Vagina (tissue), 2 donors: ENCODE results near the gene ADGRA3. TPM values are rescaled to one million over a fixed set of nuclear protein-coding genes. Genes with fewer than 3 reads are reported as not detected.

Source experiments
- DNase-seq, 2 donors: peaks; one replicate each; pipeline ENCODE4 v3.0.0-alpha.2; 2017; ENCODE audit errors: extremely low spot score in 2 of 2
- H3K27ac ChIP-seq: fragments of 200-600 bp; sonication (generic); one replicate; pipeline ENCODE4 v1.5.1; 2019
- H3K27me3 ChIP-seq: fragments of 200-600 bp; sonication (generic); one replicate; pipeline ENCODE4 v1.5.1; 2019
- H3K36me3 ChIP-seq, 2 donors: fragments of 200-600 bp; sonication (generic); one replicate each; pipeline ENCODE4 v1.5.1; 2017 to 2019
- H3K4me1 ChIP-seq: fragments of 200-600 bp; sonication (generic); one replicate; pipeline ENCODE4 v1.5.1; 2019
- H3K4me3 ChIP-seq, 2 donors: fragments of 200-600 bp; sonication (generic); 1 replicate in 1 of 2; 2 replicates in 1 of 2; pipeline ENCODE4 v1.5.1; 2016 to 2019
- H3K9me3 ChIP-seq: fragments of 200-600 bp; sonication (generic); one replicate; pipeline ENCODE4 v1.5.1; 2019
- POLR2A ChIP-seq, 2 donors: fragments of 450-650 bp; IDR thresholded peaks; one replicate each; pipeline ENCODE4 v1.6.1; 2017; ENCODE audit warnings: antibody characterized with exemption in 2 of 2, mild to moderate bottlenecking in 2 of 2, moderate library complexity in 2 of 2
- POLR2AphosphoS5 ChIP-seq, 2 donors: sonication (generic); formaldehyde crosslinking; IDR thresholded peaks; one replicate each; pipeline ENCODE4 v1.9.0; 2017; ENCODE audit warnings: antibody characterized with exemption in 2 of 2, mild to moderate bottlenecking in 2 of 2, low read depth in 1 of 2; ENCODE audit not compliant: insufficient read depth in 1 of 2
- intact Hi-C: fragments of 100-400 bp; cut with DNase I; formaldehyde crosslinking; loops from one replicate; pipeline ENCODE4 v1.15.1; 2023
- total RNA-seq: library from RNA; depleted of rRNA; stranded (reverse); fragments of >200 nt; gene quantifications from one replicate; pipeline ENCODE4 v1.2.3, GENCODE V29; 2016
- TF ChIP-seq, protein P1 (sequence below), 3 experiments: fragments of 450-650 bp in 2 of 3; fragments of 200-600 bp in 1 of 3; sonication (generic) in 1 of 3; IDR thresholded peaks; one replicate each; pipeline ENCODE4 v1.5.1; 2017 to 2019; ENCODE audit warnings: antibody characterized with exemption in 3 of 3, mild to moderate bottlenecking in 2 of 3, moderate library complexity in 2 of 3

ADGRA3 gene
- total RNA-seq, 1 donor from 2014 or later, result 23.3 TPM

DNA sequence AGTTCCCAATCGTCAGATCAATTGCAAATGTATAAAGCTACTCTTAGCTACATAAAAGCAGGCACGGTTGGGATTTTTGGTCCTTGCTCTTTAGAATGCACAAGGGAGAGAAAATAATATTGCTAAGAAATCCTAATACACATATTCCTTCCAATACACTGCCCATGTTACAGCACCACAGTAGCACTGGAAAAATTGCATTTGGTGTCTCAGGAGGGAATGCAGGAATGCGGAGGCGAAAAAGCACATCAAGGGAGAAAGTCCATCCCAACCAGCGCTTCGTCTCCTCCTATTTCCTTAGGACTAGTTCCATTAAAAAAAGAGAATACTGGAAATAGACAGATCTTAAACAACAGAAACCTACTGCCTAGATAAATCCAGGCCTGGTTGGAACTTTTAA is 23.9 kb downstream of the ADGRA3 start:
- intact Hi-C loops, result no loop called here
- DNase-seq, result no peak
- no peak for TF ChIP-seq POLR2A (IDR thresholded peaks at IDR 0.05)
- no peak for TF ChIP-seq POLR2AphosphoS5 (IDR thresholded peaks at IDR 0.05; ENCODE audit: insufficient read depth in 1 of 2, low read depth in 1 of 2)
- TF ChIP-seq, protein P1, sequence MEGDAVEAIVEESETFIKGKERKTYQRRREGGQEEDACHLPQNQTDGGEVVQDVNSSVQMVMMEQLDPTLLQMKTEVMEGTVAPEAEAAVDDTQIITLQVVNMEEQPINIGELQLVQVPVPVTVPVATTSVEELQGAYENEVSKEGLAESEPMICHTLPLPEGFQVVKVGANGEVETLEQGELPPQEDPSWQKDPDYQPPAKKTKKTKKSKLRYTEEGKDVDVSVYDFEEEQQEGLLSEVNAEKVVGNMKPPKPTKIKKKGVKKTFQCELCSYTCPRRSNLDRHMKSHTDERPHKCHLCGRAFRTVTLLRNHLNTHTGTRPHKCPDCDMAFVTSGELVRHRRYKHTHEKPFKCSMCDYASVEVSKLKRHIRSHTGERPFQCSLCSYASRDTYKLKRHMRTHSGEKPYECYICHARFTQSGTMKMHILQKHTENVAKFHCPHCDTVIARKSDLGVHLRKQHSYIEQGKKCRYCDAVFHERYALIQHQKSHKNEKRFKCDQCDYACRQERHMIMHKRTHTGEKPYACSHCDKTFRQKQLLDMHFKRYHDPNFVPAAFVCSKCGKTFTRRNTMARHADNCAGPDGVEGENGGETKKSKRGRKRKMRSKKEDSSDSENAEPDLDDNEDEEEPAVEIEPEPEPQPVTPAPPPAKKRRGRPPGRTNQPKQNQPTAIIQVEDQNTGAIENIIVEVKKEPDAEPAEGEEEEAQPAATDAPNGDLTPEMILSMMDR (IDR thresholded peaks at IDR 0.05), result no peak
- Histone ChIP-seq H3K27me3 (no peaks in the 10 kb centered on the region), H3K4me3 (no peak overlapping the region), H3K27ac (no peak overlapping the region), H3K9me3 (no peaks in the 10 kb centered on the region), H3K36me3 (no peaks in the 10 kb centered on the region), H3K4me1 (no peaks in the 10 kb centered on the region)

DNA sequence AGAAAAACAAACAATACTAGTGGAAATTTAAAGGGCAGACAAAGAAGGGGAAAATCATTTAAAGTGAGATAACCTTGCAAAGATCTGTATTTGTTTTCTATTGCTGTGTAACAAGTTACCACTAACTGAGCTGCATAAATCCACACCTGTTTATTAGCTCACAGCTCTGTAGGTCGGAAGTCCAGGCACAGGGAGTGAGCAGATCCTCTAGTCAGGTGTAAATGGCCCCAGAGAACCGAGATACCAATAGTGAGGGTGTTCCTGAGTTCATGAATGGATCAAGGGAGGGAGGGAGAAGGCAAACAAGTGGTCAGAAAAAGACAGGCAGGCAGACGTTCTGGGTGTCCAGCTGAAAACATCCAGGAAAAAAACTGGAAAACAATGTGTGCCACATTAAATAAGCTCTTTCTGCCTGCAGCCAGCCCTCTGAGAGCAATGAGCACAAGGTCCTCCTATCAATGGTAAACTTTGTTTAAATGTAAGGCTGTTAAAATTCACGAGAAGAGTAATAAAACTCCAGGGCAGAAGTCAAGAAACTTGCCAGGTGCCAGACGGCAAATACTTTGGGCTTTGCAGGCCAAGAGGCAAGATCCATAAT is 25.0 kb downstream of the ADGRA3 start:
- no peaks in the 10 kb centered on the region for H3K9me3 ChIP-seq
- TF ChIP-seq, protein P1 (IDR thresholded peaks at IDR 0.05), result no peak
- TF ChIP-seq POLR2AphosphoS5 (IDR thresholded peaks at IDR 0.05; ENCODE audit: insufficient read depth in 1 of 2, low read depth in 1 of 2) (no peak), POLR2A (IDR thresholded peaks at IDR 0.05) (no peak)
- intact Hi-C loops, result no loop called here
- H3K27me3 ChIP-seq, result no peaks in the 10 kb centered on the region
- no peaks in the 10 kb centered on the region for H3K36me3 ChIP-seq
- no peak overlapping the region for H3K4me3 ChIP-seq
- no peaks in the 10 kb centered on the region for H3K4me1 ChIP-seq
- DNase-seq, result no peak
- no peak overlapping the region for H3K27ac ChIP-seq

DNA sequence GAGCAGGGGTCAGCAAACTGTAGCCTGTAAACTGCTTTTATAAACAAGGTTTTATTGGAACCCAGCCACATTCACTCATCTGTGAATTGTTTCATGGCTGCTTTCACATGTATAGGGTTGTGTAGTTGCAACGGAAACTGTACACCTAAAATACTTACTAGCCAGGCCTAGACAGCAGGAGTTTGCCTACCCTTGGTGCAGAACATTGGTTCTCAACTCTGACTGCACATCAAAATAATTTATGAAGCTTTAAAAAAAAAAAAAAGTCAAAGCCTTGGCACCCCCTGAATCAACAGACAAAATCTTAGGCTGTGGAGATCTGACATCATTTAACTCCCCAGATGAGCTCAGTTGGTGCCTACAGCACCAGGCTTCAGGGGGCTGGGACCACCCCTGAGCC is 27.8 kb downstream of the ADGRA3 start:
- intact Hi-C loops, result no loop called here
- no peak for DNase-seq
- H3K9me3 ChIP-seq, result no peaks in the 10 kb centered on the region
- no peaks in the 10 kb centered on the region for H3K4me1 ChIP-seq
- H3K4me3 ChIP-seq, result no peak overlapping the region
- no peaks in the 10 kb centered on the region for H3K36me3 ChIP-seq
- no peaks in the 10 kb centered on the region for H3K27me3 ChIP-seq
- no peak for TF ChIP-seq POLR2A (IDR thresholded peaks at IDR 0.05)
- TF ChIP-seq POLR2AphosphoS5 (IDR thresholded peaks at IDR 0.05; ENCODE audit: insufficient read depth in 1 of 2, low read depth in 1 of 2), result no peak
- H3K27ac ChIP-seq, result no peak overlapping the region

DNA sequence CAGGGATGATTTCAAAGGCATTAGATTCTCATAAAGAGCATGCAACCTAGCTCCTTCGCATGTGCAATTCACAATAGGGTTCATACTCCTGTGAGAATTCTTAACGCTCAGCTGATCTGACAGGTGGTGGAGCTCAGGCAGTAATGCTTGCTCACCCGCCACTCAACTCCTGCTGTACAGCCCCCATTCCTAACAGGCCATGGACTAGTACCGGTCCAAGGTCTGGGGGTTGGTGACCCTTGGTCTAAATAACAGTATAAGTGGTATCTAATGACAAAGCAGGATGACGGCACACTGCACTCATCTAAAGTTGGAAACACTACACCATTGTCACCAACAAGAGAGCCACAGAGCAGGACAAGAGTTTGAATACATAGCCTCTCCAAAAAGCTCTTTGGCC is 28.5 kb downstream of the ADGRA3 start:
- Histone ChIP-seq H3K9me3 (no peaks in the 10 kb centered on the region), H3K4me3 (no peak overlapping the region), H3K27ac (no peak overlapping the region), H3K4me1 (no peaks in the 10 kb centered on the region), H3K27me3 (no peaks in the 10 kb centered on the region), H3K36me3 (no peaks in the 10 kb centered on the region)
- intact Hi-C loops, result no loop called here
- no peak for DNase-seq
- TF ChIP-seq, protein P1 (IDR thresholded peaks at IDR 0.05), result no peak
- TF ChIP-seq POLR2AphosphoS5 (IDR thresholded peaks at IDR 0.05; ENCODE audit: insufficient read depth in 1 of 2, low read depth in 1 of 2) (no peak), POLR2A (IDR thresholded peaks at IDR 0.05) (no peak)

DNA sequence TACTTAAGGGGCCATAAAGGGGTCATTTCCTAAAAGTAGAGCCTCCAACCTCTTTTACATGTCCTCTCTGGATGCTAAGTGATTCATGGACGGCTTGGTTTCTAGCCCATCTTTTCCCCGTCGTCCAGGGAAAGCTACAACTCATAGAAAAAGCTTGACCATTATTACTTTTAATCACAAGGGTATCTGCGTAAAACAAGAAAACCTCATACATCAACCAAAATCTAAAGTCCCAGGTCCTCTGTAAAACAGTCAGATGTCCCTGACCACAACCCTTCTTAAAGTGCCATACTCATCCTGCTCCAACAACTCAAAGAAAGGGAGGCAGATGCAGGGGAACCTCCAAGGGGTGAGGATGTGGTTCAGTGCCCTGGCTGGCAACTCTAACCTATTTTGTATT is 29.6 kb downstream of the ADGRA3 start:
- DNase-seq, result no peak
- Histone ChIP-seq H3K9me3 (no peaks in the 10 kb centered on the region), H3K4me3 (no peak overlapping the region), H3K36me3 (no peaks in the 10 kb centered on the region), H3K27ac (no peak overlapping the region), H3K4me1 (no peaks in the 10 kb centered on the region), H3K27me3 (no peaks in the 10 kb centered on the region)
- no peak for TF ChIP-seq POLR2A (IDR thresholded peaks at IDR 0.05)
- no peak for TF ChIP-seq POLR2AphosphoS5 (IDR thresholded peaks at IDR 0.05; ENCODE audit: insufficient read depth in 1 of 2, low read depth in 1 of 2)
- TF ChIP-seq, protein P1 (IDR thresholded peaks at IDR 0.05), result no peak
- intact Hi-C loops, result no loop called here
